ENCODE measurements around the gene NPM3.

NPM3 gene

DNA sequence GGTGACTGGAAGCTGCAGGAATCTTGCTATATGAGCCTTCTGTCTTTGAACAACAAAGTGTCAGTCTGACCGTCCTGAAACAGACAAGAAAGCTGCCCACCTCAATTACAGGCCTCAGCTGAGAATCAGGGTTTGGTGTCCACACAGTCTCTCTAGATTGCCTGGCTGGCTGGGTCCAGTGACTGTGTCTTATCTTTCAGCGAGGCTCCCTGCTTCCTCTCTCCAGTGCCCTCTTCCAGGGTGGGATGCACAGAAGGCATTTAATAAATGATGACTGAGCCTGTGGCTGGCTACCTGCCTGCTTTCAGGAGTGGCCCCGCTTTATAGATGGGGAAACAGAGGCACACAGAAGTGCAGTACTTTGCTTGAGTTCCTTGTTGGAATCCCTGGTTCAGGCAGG is 34.8 kb downstream of the NPM3 start:
- ChIA-PET POLR2A (no interaction called here), CTCF (no interaction called here)
- no peak for DNase-seq (ENCODE audit: extremely low spot score)
- TF ChIP-seq TARDBP (IDR thresholded peaks at IDR 0.05) (no peak), ARNT (IDR thresholded peaks at IDR 0.05) (no peak), ZNF384 (IDR thresholded peaks at IDR 0.05) (no peak), SUZ12 (IDR thresholded peaks at IDR 0.05) (no peak), FOXA1 (IDR thresholded peaks at IDR 0.05) (no peak), HDGF (IDR thresholded peaks at IDR 0.05; ENCODE audit: borderline replicate concordance) (no peak), FOXK2 (IDR thresholded peaks at IDR 0.05) (no peak), ELF4 (IDR thresholded peaks at IDR 0.05) (no peak), LEF1 (IDR thresholded peaks at IDR 0.05; ENCODE audit: borderline replicate concordance) (no peak), CTBP1 (IDR thresholded peaks at IDR 0.05; ENCODE audit: borderline replicate concordance) (no peak), NFRKB (IDR thresholded peaks at IDR 0.05) (no peak)

GRCh38 chr10:101745074-101745696 is 38.1 kb downstream of the NPM3 start:
- ChIA-PET CTCF (interaction anchor here (1.2 kb wide), 1 partner anchor 142 kb away, joined by 4 read pairs; no protein-coding TSS in a partner anchor), POLR2A (no interaction called here)
- DNase-seq (ENCODE audit: extremely low spot score), result no peak
- TF ChIP-seq FOXA1 (IDR thresholded peaks at IDR 0.05) (no peak), LEF1 (IDR thresholded peaks at IDR 0.05; ENCODE audit: borderline replicate concordance) (no peak), CTBP1 (IDR thresholded peaks at IDR 0.05; ENCODE audit: borderline replicate concordance) (no peak), ELF4 (IDR thresholded peaks at IDR 0.05) (no peak), FOXM1 (IDR thresholded peaks at IDR 0.05; ENCODE audit: borderline replicate concordance) (no peak), HDGF (IDR thresholded peaks at IDR 0.05; ENCODE audit: borderline replicate concordance) (no peak), SP1 (IDR thresholded peaks at IDR 0.05) (no peak), L3MBTL2 (conservative IDR thresholded peaks at IDR 0.05) (no peak), NFRKB (IDR thresholded peaks at IDR 0.05) (no peak), TARDBP (IDR thresholded peaks at IDR 0.05) (no peak), ZNF384 (IDR thresholded peaks at IDR 0.05) (no peak), BHLHE40 (IDR thresholded peaks at IDR 0.05; ENCODE audit: borderline replicate concordance) (no peak), PKNOX1 (IDR thresholded peaks at IDR 0.05) (no peak), SUZ12 (IDR thresholded peaks at IDR 0.05) (no peak), FOXK2 (IDR thresholded peaks at IDR 0.05) (no peak), ARNT (IDR thresholded peaks at IDR 0.05) (no peak)

GRCh38 chr10:101744267-101744666 is 39.0 kb downstream of the NPM3 start:
- ChIA-PET POLR2A (no interaction called here), CTCF (no interaction called here)
- TF ChIP-seq L3MBTL2 (conservative IDR thresholded peaks at IDR 0.05) (no peak), ARNT (IDR thresholded peaks at IDR 0.05) (no peak)
- DNase-seq (ENCODE audit: extremely low spot score), result no peak

- DNase-seq (ENCODE audit: extremely low spot score), result no peak
- CTCF ChIA-PET, result no interaction called here
- POLR2A ChIA-PET, result no interaction called here
- TF ChIP-seq ARNT (IDR thresholded peaks at IDR 0.05), result no peak
These were observed 41.3 kb downstream of the NPM3 start for GRCh38 chr10:101741938-101742337.

GRCh38 chr10:101736666-101737065 is 46.6 kb downstream of the NPM3 start:
- ChIA-PET CTCF (interaction anchor here (0.6 kb wide), 1 partner anchor 11 kb away, joined by 3 read pairs; no protein-coding TSS in a partner anchor), POLR2A (no interaction called here)
- no peak for TF ChIP-seq FOXM1 (IDR thresholded peaks at IDR 0.05; ENCODE audit: borderline replicate concordance)
- TF ChIP-seq ELF4 (IDR thresholded peaks at IDR 0.05), result no peak
- no peak for TF ChIP-seq HDGF (IDR thresholded peaks at IDR 0.05; ENCODE audit: borderline replicate concordance)
- TF ChIP-seq BHLHE40 (IDR thresholded peaks at IDR 0.05; ENCODE audit: borderline replicate concordance), result no peak
- TF ChIP-seq L3MBTL2 (conservative IDR thresholded peaks at IDR 0.05), result no peak
- no peak for TF ChIP-seq FOXA1 (IDR thresholded peaks at IDR 0.05)
- TF ChIP-seq ZNF384 (IDR thresholded peaks at IDR 0.05), result no peak
- no peak for TF ChIP-seq CTBP1 (IDR thresholded peaks at IDR 0.05; ENCODE audit: borderline replicate concordance)
- no peak for TF ChIP-seq TARDBP (IDR thresholded peaks at IDR 0.05)
- no peak for TF ChIP-seq PKNOX1 (IDR thresholded peaks at IDR 0.05)
- no peak for TF ChIP-seq FOXK2 (IDR thresholded peaks at IDR 0.05)
- TF ChIP-seq ARNT (IDR thresholded peaks at IDR 0.05), result no peak
- DNase-seq (ENCODE audit: extremely low spot score), result no peak

- TF ChIP-seq ARNT (IDR thresholded peaks at IDR 0.05) (no peak), FOXA1 (IDR thresholded peaks at IDR 0.05) (no peak), L3MBTL2 (conservative IDR thresholded peaks at IDR 0.05) (no peak), SUZ12 (IDR thresholded peaks at IDR 0.05) (no peak), ELF4 (IDR thresholded peaks at IDR 0.05) (no peak), SP1 (IDR thresholded peaks at IDR 0.05) (no peak), PKNOX1 (IDR thresholded peaks at IDR 0.05) (no peak), CTBP1 (IDR thresholded peaks at IDR 0.05; ENCODE audit: borderline replicate concordance) (no peak), LEF1 (IDR thresholded peaks at IDR 0.05; ENCODE audit: borderline replicate concordance) (no peak), ZNF384 (IDR thresholded peaks at IDR 0.05) (no peak), BHLHE40 (IDR thresholded peaks at IDR 0.05; ENCODE audit: borderline replicate concordance) (no peak), FOXK2 (IDR thresholded peaks at IDR 0.05) (no peak), FOXM1 (IDR thresholded peaks at IDR 0.05; ENCODE audit: borderline replicate concordance) (no peak), NFRKB (IDR thresholded peaks at IDR 0.05) (no peak), TARDBP (IDR thresholded peaks at IDR 0.05) (no peak), HDGF (IDR thresholded peaks at IDR 0.05; ENCODE audit: borderline replicate concordance) (no peak)
- no peak for DNase-seq (ENCODE audit: extremely low spot score)
- ChIA-PET POLR2A (no interaction called here), CTCF (interaction anchor here (0.6 to 0.7 kb wide), 2 partner anchors 278 to 1283 kb away, joined by 3 to 5 read pairs; no protein-coding TSS in a partner anchor)
These were observed 51.1 kb downstream of the NPM3 start for GRCh38 chr10:101732096-101732495.
